Right lobe of liver (tissue), 4 donors: ENCODE results near the gene RGS3.

Experiments used
- CTCF ChIP-seq, 4 donors: fragments of 200-600 bp in 3 of 4; fragments of 450-650 bp in 1 of 4; IDR thresholded peaks; one replicate each; pipeline versions ENCODE4 v1.5.1 to v1.8.0; 2016 to 2022; ENCODE audit warnings: antibody characterized with exemption in 4 of 4, mild to moderate bottlenecking in 2 of 4
- POLR2A ChIP-seq: fragments of 450-650 bp; IDR thresholded peaks from one replicate; pipeline ENCODE4 v1.6.1; 2017; ENCODE audit warnings: antibody characterized with exemption, mild to moderate bottlenecking
- donor health status: DM: no; HTN: no; CAD: no.
- donor health status: DM: no; HTN: no; CAD: no.
- donor health status: DM: no; HTN: yes; CAD: no.

GRCh38 chr9:113596616-113597320 is 133.2 kb downstream of the RGS3 start:
- no peak for TF ChIP-seq CTCF (IDR thresholded peaks at IDR 0.05)
- no peak for TF ChIP-seq POLR2A
